Measurements from ENCODE around the gene MAP10.

MAP10 gene

GRCh38 chr1:232853994-232854797 lies 49.0 kb downstream of the MAP10 start:
- DNase-seq: peak; percentile 6

GRCh38 chr1:232854798-232855159 lies 49.6 kb downstream of the MAP10 start:
- DNase-seq: no peak

GRCh38 chr1:232856541-232856940 lies 51.3 kb downstream of the MAP10 start:
- DNase-seq: no peak

Data from right kidney (tissue), 1 donor.